Heart right ventricle (tissue), 16 donors: ENCODE measurements around the gene DEPP1. TPM values are rescaled to one million over a fixed set of nuclear protein-coding genes. Genes with fewer than 3 reads are reported as not detected.

Experiments
- ATAC-seq, 8 donors: fragments of 200-7000 bp; cut with Tn5 transposase; one replicate each; pipeline ENCODE4 v1.9.1; 2020; ENCODE audit warnings: mild to moderate bottlenecking in 8 of 8, moderate library complexity in 8 of 8, moderate number of reproducible peaks in 1 of 8
- DNase-seq, 2 donors: peaks; one replicate each; pipeline ENCODE4 v3.0.0-alpha.2; 2020
- H3K27ac ChIP-seq, 10 donors: fragments of 200-600 bp; sonication (generic) in 2 of 10; one replicate each; pipeline versions ENCODE4 v1.5.0 to v1.8.0; 2020 to 2022; ENCODE audit warnings: mild to moderate bottlenecking in 3 of 10
- H3K27me3 ChIP-seq, 7 donors: fragments of 200-600 bp; one replicate each; pipeline ENCODE4 v1.8.0; 2021 to 2022; ENCODE audit warnings: mild to moderate bottlenecking in 2 of 7
- H3K36me3 ChIP-seq, 9 donors: fragments of 200-600 bp; sonication (generic) in 1 of 9; one replicate each; pipeline versions ENCODE4 v1.5.0 to v1.8.0; 2020 to 2022; ENCODE audit warnings: mild to moderate bottlenecking in 2 of 9
- H3K4me1 ChIP-seq, 9 donors: fragments of 200-600 bp; sonication (generic) in 1 of 9; one replicate each; pipeline versions ENCODE4 v1.5.0 to v1.8.0; 2020 to 2022; ENCODE audit warnings: mild to moderate bottlenecking in 4 of 9
- H3K4me3 ChIP-seq, 10 donors: fragments of 200-600 bp; sonication (generic) in 2 of 10; one replicate each; pipeline versions ENCODE4 v1.5.0 to v1.8.0; 2020 to 2022; ENCODE audit warnings: mild to moderate bottlenecking in 7 of 10, moderate library complexity in 2 of 10
- H3K9me3 ChIP-seq, 11 donors: fragments of 200-600 bp in 10 of 11; sonication (generic) in 2 of 11; one replicate each; pipeline versions ENCODE4 v1.5.0 to v1.8.0; 2013 to 2022; ENCODE audit warnings: mild to moderate bottlenecking in 2 of 11, control low read depth in 1 of 11, moderate library complexity in 1 of 11
- WGBS, 2 donors: extraction: QIAGEN DNeasy Blood & Tissue Kit; methylation state at CpG; one replicate each; pipeline ENCODE4 v1.1.7; 2013; ENCODE audit warnings: inconsistent platforms in 1 of 2; 5-methylcytosine and 5-hydroxymethylcytosine counted together
- intact Hi-C, 10 donors: fragments of 100-400 bp; cut with DNase I; formaldehyde crosslinking; loops; one replicate each; pipeline versions ENCODE4 v1.11.1 to v1.14.2; 2022
- polyA plus RNA-seq, 2 donors: library from polyadenylated mRNA; stranded (reverse); fragments of 200-250 nt; gene quantifications; one replicate each; pipeline ENCODE4 v1.2.3, GENCODE V29; 2013
- total RNA-seq, 10 donors: library from RNA; stranded (reverse); fragmentation: NEBNext Ultra II Directional in 3 of 10; extraction: Animal tissue kit (Norgen Biotek cat#: 25700) in 3 of 10; gene quantifications; one replicate each; pipeline versions ENCODE4 v1.2.1 to v1.2.4, GENCODE V29; 2021 to 2023
- TF ChIP-seq, protein P1 (sequence below), 9 donors: fragments of 200-600 bp; sonication (generic) in 2 of 9; IDR thresholded peaks; one replicate each; pipeline versions ENCODE4 v1.5.0 to v1.8.0; 2021 to 2022; ENCODE audit warnings: antibody characterized with exemption in 9 of 9, mild to moderate bottlenecking in 5 of 9, moderate library complexity in 1 of 9
- donor health status: Arrhythmogenic right ventricular cardiomyopathy.
- donor health status: ischemic (EF 13 %, LVEDD 7.1; RV severe dilation, severe dysfunction).
- donor health status: healthy with polysubstance abuse.
- donor health status: DM: no; HTN: yes; CAD: no.
- donor health status: DM: no; HTN: no; CAD: no.
- donor health status: ischemic (EF 25% LVEDD 6.9; RV normal size, moderate dysfunction).
- donor health status: ischemic (EF 25% LVEDD 5.7; RV mildly dilated, moderate dysfunction).
- donor health status: healthy.
- donor health status: DM: yes; HTN: yes; CAD: no.
- donor health status: Ischemic cardiomyopathy.
- donor health status: ischemic (EF 35%, LVEDD 5.7; RV mildly dilated, moderate dysfunction).
- donor health status: nonischemic (EF 11% LVEDD 7.7; RV severe dilation, severe dysfunction).
- donor health status: DM: yes; HTN: yes; CAD: no.
- donor health status: PGD.
- donor health status: ischemic (EF 29% LVEDD 5.4; RV normal size, mild dysfunction).
- donor health status: nonischemic (EF 23%, LVEDD 6.1; RV moderate dilation, normal function).

The DEPP1 gene
- total and polyA plus RNA-seq, 12 donors: 10.0 to 172 (median 25.1) TPM

DNA sequence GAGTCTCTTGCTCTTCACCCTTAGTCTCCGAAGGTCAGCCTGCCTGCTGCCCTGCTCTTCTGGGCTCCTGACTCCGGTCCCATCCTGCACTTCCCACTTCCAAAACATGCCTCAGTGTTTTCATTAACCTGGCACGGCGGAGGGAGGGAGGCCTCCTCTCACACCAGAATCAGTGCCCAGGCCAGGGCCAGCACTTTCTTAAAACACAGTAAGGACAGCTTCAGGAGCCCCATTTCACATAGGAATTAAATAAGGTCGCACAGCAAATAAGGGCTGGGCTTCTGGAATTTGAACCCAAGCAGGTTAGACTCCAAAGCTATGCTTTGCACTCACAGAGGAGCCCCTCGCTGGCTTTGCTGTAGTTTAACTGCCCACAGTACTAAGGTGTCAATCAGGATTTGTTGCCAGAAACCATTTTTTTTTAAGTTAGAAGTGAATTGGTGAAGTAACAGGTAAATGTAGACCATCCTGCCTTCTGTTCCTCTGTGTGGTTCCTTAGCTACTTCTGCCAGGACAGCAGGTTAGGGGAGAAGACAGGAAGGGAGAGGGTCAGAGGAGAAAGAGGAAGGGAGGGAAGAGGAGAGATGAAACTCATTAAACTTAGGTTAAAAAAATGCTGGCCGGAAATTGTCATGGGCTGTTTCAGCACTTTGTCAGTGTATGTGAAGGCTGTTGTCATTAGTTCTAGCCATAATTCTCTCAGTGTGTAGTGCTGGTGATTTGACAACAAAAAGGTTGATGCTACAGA is 18.0 kb downstream of the DEPP1 start:
- peak in 1 of 2 donors; percentile 18 for DNase-seq
- peak overlapping the region; percentile 76 to 98 (median 93) for H3K27ac ChIP-seq
- WGBS, 2 donors: 32 to 40% methylated on average over 7 of the region's 7 CpGs
- H3K4me3 ChIP-seq: peak overlapping the region; percentile 65 to 92 (median 74)
- H3K9me3 ChIP-seq: peaks cover 0 to 6% (median 0%) of the 10 kb centered on the region in 11 donors
- no peak for ATAC-seq
- intact Hi-C loops: loop anchor here in 1 of 10 donors (2.0 kb wide), 1 partner anchor 14 kb away; no protein-coding TSS in a partner anchor
- TF ChIP-seq, protein P1, sequence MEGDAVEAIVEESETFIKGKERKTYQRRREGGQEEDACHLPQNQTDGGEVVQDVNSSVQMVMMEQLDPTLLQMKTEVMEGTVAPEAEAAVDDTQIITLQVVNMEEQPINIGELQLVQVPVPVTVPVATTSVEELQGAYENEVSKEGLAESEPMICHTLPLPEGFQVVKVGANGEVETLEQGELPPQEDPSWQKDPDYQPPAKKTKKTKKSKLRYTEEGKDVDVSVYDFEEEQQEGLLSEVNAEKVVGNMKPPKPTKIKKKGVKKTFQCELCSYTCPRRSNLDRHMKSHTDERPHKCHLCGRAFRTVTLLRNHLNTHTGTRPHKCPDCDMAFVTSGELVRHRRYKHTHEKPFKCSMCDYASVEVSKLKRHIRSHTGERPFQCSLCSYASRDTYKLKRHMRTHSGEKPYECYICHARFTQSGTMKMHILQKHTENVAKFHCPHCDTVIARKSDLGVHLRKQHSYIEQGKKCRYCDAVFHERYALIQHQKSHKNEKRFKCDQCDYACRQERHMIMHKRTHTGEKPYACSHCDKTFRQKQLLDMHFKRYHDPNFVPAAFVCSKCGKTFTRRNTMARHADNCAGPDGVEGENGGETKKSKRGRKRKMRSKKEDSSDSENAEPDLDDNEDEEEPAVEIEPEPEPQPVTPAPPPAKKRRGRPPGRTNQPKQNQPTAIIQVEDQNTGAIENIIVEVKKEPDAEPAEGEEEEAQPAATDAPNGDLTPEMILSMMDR (IDR thresholded peaks at IDR 0.05): no peak
- peaks cover 0 to 11% (median 6%) of the 10 kb centered on the region in 9 donors for H3K36me3 ChIP-seq
- H3K27me3 ChIP-seq: no peaks in the 10 kb centered on the region
- H3K4me1 ChIP-seq: peaks cover 34 to 90% (median 86%) of the 10 kb centered on the region in 9 donors

DNA sequence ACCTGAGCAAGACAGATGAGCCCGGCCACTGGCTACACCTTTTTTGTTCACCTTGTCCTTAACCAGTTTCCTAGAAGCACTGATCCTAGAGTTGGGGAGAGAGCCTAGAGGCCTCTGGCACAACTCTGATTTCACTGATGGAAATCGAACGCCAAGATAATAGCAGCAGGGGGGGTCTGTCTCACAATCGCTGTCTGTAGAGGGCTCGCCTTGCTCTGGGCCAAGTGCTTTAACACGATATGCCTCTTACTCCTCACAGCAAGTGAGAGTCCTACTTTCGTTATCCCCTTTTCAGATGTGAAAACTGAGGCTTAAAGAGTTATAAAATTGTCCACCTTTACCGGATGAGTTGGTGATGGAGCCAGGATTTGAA is 18.5 kb downstream of the DEPP1 start:
- ATAC-seq: no peak
- WGBS, 2 donors: 24 to 27% methylated on average over 8 of the region's 8 CpGs
- Histone ChIP-seq H3K4me3 (peak overlapping the region; percentile 65 to 92 (median 74)), H3K4me1 (peaks cover 28 to 90% (median 86%) of the 10 kb centered on the region in 9 donors), H3K9me3 (peaks cover 0 to 6% (median 0%) of the 10 kb centered on the region in 11 donors), H3K36me3 (peaks cover 0 to 16% (median 6%) of the 10 kb centered on the region in 9 donors), H3K27me3 (no peaks in the 10 kb centered on the region), H3K27ac (peak overlapping the region; percentile 76 to 98 (median 93))
- TF ChIP-seq, protein P1 (IDR thresholded peaks at IDR 0.05): no peak
- intact Hi-C loops: loop anchor here in 1 of 10 donors (2.0 kb wide), 1 partner anchor 15 kb away; no protein-coding TSS in a partner anchor
- DNase-seq: no peak

- Histone ChIP-seq H3K4me1 (peaks cover 23 to 84% (median 81%) of the 10 kb centered on the region in 9 donors), H3K27ac (peak within 1 kb of the TSS; percentile 89 to 98 (median 94)), H3K4me3 (peak within 1 kb of the TSS; percentile 65 to 92 (median 74)), H3K27me3 (no peaks in the 10 kb centered on the region), H3K9me3 (peaks cover 0 to 6% (median 0%) of the 10 kb centered on the region in 11 donors), H3K36me3 (peaks cover 0 to 16% (median 6%) of the 10 kb centered on the region in 9 donors)
- DNase-seq (peak; percentile 94 to 97), ATAC-seq (peak; percentile 88 to 95 (median 93))
- intact Hi-C loops: loop anchor here in 2 of 10 donors (2.0 kb wide), 2 partner anchors 15 to 27 kb away; no protein-coding TSS in a partner anchor
- TF ChIP-seq, protein P1 (IDR thresholded peaks at IDR 0.05): peak in 1 of 9 donors; percentile 2
- WGBS, 2 donors: 1% methylated on average over 63 to 74 of the region's 74 CpGs
Measured at GRCh38 chr10:44959247-44960087, 19.1 kb downstream of the DEPP1 start, which contains the start of gene RASSF4. RASSF4 (plus strand) TSS chr10:44959802; CDS start chr10:44970203, 10,401 bp downstream.

DNA sequence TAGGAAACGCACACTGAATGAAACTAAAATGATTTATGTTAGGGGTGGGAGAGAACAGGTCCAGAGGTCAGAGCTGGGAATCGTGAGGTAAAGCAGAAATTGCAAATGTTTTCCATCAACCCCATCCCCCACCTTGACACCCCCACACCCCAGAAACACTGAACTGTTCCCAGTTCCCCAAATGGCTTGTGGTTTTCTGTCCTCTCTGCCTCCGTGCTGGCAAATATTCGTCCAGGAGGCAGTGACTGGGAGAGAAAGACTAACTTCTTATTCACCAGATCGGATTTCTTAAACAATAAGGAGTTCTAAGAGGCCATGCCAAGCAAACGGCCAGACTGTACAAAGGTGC is 19.7 kb downstream of the DEPP1 start:
- DNase-seq (no peak), ATAC-seq (peak in 4 of 8 donors; percentile 0 to 4 (median 0))
- TF ChIP-seq, protein P1 (IDR thresholded peaks at IDR 0.05): no peak
- Histone ChIP-seq H3K27ac (peak overlapping the region; percentile 89 to 98 (median 94)), H3K36me3 (peaks cover 0 to 21% (median 6%) of the 10 kb centered on the region in 9 donors), H3K4me3 (peak overlapping the region; percentile 65 to 92 (median 74)), H3K4me1 (peaks cover 17 to 81% (median 75%) of the 10 kb centered on the region in 9 donors), H3K27me3 (no peaks in the 10 kb centered on the region), H3K9me3 (peaks cover 0 to 6% (median 0%) of the 10 kb centered on the region in 11 donors)
- WGBS, 2 donors: 6 to 8% methylated on average over 6 of the region's 6 CpGs
- intact Hi-C loops: loop anchor here in 1 of 10 donors (2.0 kb wide), 1 partner anchor 26 kb away; no protein-coding TSS in a partner anchor
